Panc1 (cell line): Measurements from ENCODE around the gene SMC4.

Experiments
- POLR2AphosphoS5 ChIP-seq: IDR thresholded peaks from 2 replicates; pipeline ENCODE4 v1.6.1; 2012; ENCODE audit warnings: mild to moderate bottlenecking, low read depth, low read length, moderate library complexity
- TF ChIP-seq, protein P1 (sequence below): fragments of 450-650 bp; IDR thresholded peaks from 2 replicates; pipeline ENCODE4 v1.5.1; 2017; ENCODE audit warnings: mild to moderate bottlenecking

DNA sequence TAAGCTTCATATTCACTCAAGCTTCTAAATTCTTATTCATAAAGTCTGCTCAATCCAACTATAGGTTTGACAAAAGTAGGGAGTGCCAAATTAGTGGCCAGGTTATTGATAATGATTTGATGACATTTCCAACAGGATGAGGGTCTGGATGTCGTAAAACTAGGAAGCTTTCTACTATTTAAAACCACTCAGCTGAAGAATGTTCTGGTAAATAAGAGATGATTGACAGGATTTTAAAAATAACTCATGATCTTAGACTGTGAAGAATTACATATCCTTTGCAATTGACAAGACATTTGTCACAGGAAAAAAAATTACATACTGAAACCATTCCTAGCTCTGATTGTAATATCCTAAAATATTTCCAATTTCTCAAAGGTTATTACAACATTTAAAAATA is 65.5 kb downstream of the SMC4 start:
- TF ChIP-seq, protein P1, sequence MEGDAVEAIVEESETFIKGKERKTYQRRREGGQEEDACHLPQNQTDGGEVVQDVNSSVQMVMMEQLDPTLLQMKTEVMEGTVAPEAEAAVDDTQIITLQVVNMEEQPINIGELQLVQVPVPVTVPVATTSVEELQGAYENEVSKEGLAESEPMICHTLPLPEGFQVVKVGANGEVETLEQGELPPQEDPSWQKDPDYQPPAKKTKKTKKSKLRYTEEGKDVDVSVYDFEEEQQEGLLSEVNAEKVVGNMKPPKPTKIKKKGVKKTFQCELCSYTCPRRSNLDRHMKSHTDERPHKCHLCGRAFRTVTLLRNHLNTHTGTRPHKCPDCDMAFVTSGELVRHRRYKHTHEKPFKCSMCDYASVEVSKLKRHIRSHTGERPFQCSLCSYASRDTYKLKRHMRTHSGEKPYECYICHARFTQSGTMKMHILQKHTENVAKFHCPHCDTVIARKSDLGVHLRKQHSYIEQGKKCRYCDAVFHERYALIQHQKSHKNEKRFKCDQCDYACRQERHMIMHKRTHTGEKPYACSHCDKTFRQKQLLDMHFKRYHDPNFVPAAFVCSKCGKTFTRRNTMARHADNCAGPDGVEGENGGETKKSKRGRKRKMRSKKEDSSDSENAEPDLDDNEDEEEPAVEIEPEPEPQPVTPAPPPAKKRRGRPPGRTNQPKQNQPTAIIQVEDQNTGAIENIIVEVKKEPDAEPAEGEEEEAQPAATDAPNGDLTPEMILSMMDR: no peak
- no peak for TF ChIP-seq POLR2AphosphoS5
